ENCODE results near the gene MFSD12. TPM values are rescaled to one million over a fixed set of nuclear protein-coding genes. Genes with fewer than 3 reads are reported as not detected.

The MFSD12 gene
- total RNA-seq, 1 experiment from 2014 or later: 60.6 TPM

DNA sequence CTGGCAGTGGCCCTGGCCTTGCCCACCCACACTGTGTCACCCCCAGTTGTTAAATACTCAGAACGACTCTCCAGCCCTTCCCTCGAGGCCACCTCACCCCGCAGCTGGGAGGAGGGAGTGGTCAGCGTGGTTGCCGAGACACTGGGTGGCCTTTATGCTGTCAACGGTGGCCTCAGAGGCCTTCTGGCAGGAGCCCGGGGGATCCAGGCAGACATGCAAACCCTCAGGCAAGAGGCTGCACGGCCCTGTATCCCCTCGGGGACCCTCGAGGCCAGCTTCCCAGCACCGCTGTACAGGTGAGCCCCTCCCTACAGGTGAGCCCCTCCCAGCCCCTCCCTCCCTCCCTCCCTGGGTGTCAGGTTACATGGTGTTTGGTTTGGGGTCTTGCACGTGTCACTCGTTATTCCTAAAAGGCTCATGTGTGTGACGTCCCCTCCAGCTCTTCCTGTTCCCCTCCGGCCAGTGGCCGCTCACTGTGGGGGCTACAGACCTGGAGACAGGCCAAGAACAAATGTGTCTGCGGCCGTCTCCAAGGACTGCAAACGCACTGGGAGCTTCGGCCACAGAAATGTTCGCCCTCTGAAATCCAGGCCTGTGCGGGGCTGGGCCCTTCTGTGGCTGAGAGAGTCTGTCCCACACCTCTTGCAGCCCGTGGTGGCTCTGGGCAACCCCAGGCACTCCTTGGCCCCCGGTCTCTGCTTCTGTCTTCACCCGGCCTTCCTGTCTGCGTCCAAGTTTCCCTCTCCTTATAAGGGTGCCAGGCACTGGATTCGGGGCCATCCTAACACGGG, 18.2 kb downstream of the MFSD12 start, which contains the start of gene TEKTIP1:
Gene TEKTIP1 (plus strand): TSS at position 210 of the 791 bp plus-strand sequence. CDS start 4 bp downstream, at position 214.
- no peaks in the 10 kb centered on the region for H3K27me3 ChIP-seq (replicated peaks; ENCODE audit: control insufficient read depth, insufficient read depth, low read length)
- peak within 1 kb of the TSS; percentile 56 for H3K27ac Mint-ChIP-seq (ENCODE audit: unreplicated experiment)
- DNase-seq: peak in 1 of 2 experiments; percentile 22
- intact Hi-C loops (cut with micrococcal nuclease; ENCODE audit: unreplicated experiment): no loop called here
- no peak for TF ChIP-seq CTCF (IDR thresholded peaks at IDR 0.05; ENCODE audit: insufficient read depth in 1 of 2, low read depth in 1 of 2, low read length in 1 of 2, severe bottlenecking in 1 of 2, unreplicated experiment in 1 of 2)
- H3K9me3 Mint-ChIP-seq (ENCODE audit: unreplicated experiment): no peaks in the 10 kb centered on the region
- no peaks in the 10 kb centered on the region for H3K27me3 Mint-ChIP-seq (ENCODE audit: insufficient read depth, unreplicated experiment)
- H3K4me3 Mint-ChIP-seq (ENCODE audit: unreplicated experiment): no peak within 1 kb of the TSS
- no peak within 1 kb of the TSS for H3K4me3 ChIP-seq (ENCODE audit: low read depth, low read length)
- CTCF ChIA-PET: no interaction called here
- no peaks in the 10 kb centered on the region for H3K4me1 ChIP-seq
- no peaks in the 10 kb centered on the region for H3K4me1 Mint-ChIP-seq (ENCODE audit: low read depth, unreplicated experiment)
- BruUV-seq (replicated peaks): no TSS peak
- POLR2A ChIA-PET: no interaction called here
- no peaks in the 10 kb centered on the region for H3K36me3 ChIP-seq (ENCODE audit: control insufficient read depth, insufficient read depth, low read length)
- peaks cover 56% of the 10 kb centered on the region for H3K36me3 Mint-ChIP-seq (ENCODE audit: insufficient read depth, unreplicated experiment)
- H3K9me3 ChIP-seq: no peaks in the 10 kb centered on the region

- Mint-ChIP-seq H3K36me3 (ENCODE audit: insufficient read depth, unreplicated experiment) (peaks cover 58% of the 10 kb centered on the region), H3K4me1 (ENCODE audit: low read depth, unreplicated experiment) (no peaks in the 10 kb centered on the region), H3K27ac (ENCODE audit: unreplicated experiment) (peak overlapping the region; percentile 56), H3K4me3 (ENCODE audit: unreplicated experiment) (no peak overlapping the region), H3K9me3 (ENCODE audit: unreplicated experiment) (no peaks in the 10 kb centered on the region), H3K27me3 (ENCODE audit: insufficient read depth, unreplicated experiment) (no peaks in the 10 kb centered on the region)
- ChIA-PET POLR2A (no interaction called here), CTCF (no interaction called here)
- H3K4me3 ChIP-seq (ENCODE audit: low read depth, low read length): no peak overlapping the region
- intact Hi-C loops (cut with micrococcal nuclease; ENCODE audit: unreplicated experiment): no loop called here
- no TSS peak for BruUV-seq (replicated peaks)
- TF ChIP-seq CTCF (IDR thresholded peaks at IDR 0.05; ENCODE audit: insufficient read depth in 1 of 2, low read depth in 1 of 2, low read length in 1 of 2, severe bottlenecking in 1 of 2, unreplicated experiment in 1 of 2): no peak
- no peaks in the 10 kb centered on the region for H3K4me1 ChIP-seq
- no peak for DNase-seq
- no peaks in the 10 kb centered on the region for H3K36me3 ChIP-seq (ENCODE audit: control insufficient read depth, insufficient read depth, low read length)
- no peaks in the 10 kb centered on the region for H3K27me3 ChIP-seq (replicated peaks; ENCODE audit: control insufficient read depth, insufficient read depth, low read length)
- H3K9me3 ChIP-seq: no peaks in the 10 kb centered on the region
Measured at GRCh38 chr19:3538258-3538929, 19.0 kb downstream of the MFSD12 start.

- peaks cover 55% of the 10 kb centered on the region for H3K36me3 Mint-ChIP-seq (ENCODE audit: insufficient read depth, unreplicated experiment)
- POLR2A ChIA-PET: no interaction called here
Measured at GRCh38 chr19:3537438-3538240, 19.7 kb downstream of the MFSD12 start.

More at GRCh38 chr19:3537438-3538240, 19.7 kb downstream of the MFSD12 start:
- CTCF ChIA-PET: no interaction called here
- Mint-ChIP-seq H3K4me3 (ENCODE audit: unreplicated experiment) (no peak overlapping the region), H3K27me3 (ENCODE audit: insufficient read depth, unreplicated experiment) (no peaks in the 10 kb centered on the region), H3K4me1 (ENCODE audit: low read depth, unreplicated experiment) (no peaks in the 10 kb centered on the region), H3K27ac (ENCODE audit: unreplicated experiment) (peak overlapping the region; percentile 56), H3K9me3 (ENCODE audit: unreplicated experiment) (no peaks in the 10 kb centered on the region)
- BruUV-seq (replicated peaks): no TSS peak
- intact Hi-C loops (cut with micrococcal nuclease; ENCODE audit: unreplicated experiment): no loop called here
- no peaks in the 10 kb centered on the region for H3K36me3 ChIP-seq (ENCODE audit: control insufficient read depth, insufficient read depth, low read length)
- no peaks in the 10 kb centered on the region for H3K9me3 ChIP-seq
- no peak for DNase-seq
- no peaks in the 10 kb centered on the region for H3K27me3 ChIP-seq (replicated peaks; ENCODE audit: control insufficient read depth, insufficient read depth, low read length)
- no peaks in the 10 kb centered on the region for H3K4me1 ChIP-seq
- no peak for TF ChIP-seq CTCF (IDR thresholded peaks at IDR 0.05; ENCODE audit: insufficient read depth in 1 of 2, low read depth in 1 of 2, low read length in 1 of 2, severe bottlenecking in 1 of 2, unreplicated experiment in 1 of 2)
- H3K4me3 ChIP-seq (ENCODE audit: low read depth, low read length): no peak overlapping the region
